Activated naive CD4-positive, alpha-beta T cell treated with anti-CD3 and anti-CD28 coated beads, Interleukin-2, amount 50 U/mL, for 72 hours (primary cell): ENCODE results near the gene ZFR. TPM values are rescaled to one million over a fixed set of nuclear protein-coding genes. Genes with fewer than 3 reads are reported as not detected.
"Not testable (repeated sequence)": the region's sequence is repeated elsewhere in the genome, so short reads cannot be mapped to it uniquely, and the experiment has no call there.

Experiments
- ATAC-seq, 2 donors: fragments of 150-1000 bp; cut with Tn5 transposase; 2 replicates each; pipeline ENCODE4 v1.10.0; 2021; ENCODE audit warnings: mild to moderate bottlenecking in 2 of 2, moderate library complexity in 2 of 2
- DNase-seq, 2 donors: peaks; one replicate each; pipeline ENCODE4 v3.0.0; 2021 to 2022; ENCODE audit warnings: low spot score in 2 of 2
- H3K27ac Mint-ChIP-seq, 2 donors: one replicate each; pipeline ENCODE4 v1.8.0; 2022; ENCODE audit warnings: mild to moderate bottlenecking in 2 of 2, mixed read lengths in 2 of 2
- H3K36me3 Mint-ChIP-seq, 2 donors: one replicate each; pipeline ENCODE4 v1.8.0; 2022; ENCODE audit warnings: mixed read lengths in 2 of 2
- H3K9me3 Mint-ChIP-seq, 2 donors: one replicate each; pipeline ENCODE4 v1.8.0; 2022; ENCODE audit warnings: mixed read lengths in 2 of 2
- total RNA-seq, 2 donors: library from RNA; stranded (reverse); gene quantifications; one replicate each; pipeline ENCODE4 v1.2.3, GENCODE V29; 2022

ZFR gene
- total RNA-seq, 2 donors from 2014 or later = 48.7 to 56.6 TPM

DNA sequence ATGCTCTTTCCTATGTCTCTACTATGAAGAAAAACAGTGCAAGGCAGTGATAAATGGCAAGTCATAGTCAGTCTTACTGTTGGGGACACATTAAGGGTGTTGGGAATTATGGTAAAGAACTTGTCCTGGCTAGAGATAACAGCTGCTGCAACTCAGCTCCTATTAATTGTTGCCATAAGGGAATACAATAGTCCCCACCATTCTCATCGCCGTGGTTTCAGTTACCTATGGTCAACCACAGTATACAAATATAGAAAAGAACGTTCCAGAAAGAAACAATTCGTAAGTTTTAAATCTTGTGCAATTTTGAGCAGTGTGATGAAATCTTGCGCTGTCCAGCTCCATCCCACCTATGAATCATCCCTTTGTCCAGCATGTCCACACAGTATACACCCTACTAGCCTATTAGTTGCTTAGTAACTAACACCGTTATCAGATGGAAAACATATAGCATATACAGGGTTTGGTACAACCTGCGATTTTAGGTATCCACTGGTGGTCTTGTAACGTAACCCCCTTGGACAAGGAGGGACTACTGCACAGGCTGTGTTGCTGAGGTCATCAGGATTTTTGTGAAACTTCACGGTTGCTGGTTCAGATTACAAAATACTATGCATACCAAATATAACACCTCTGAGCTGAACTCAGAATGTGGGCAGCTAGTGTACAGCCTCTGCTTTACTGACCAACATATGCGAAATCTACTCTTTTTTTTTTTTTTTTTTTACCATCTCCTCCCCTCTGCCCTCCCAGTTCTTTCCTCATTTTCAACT is 53.5 kb downstream of the ZFR start:
- Mint-ChIP-seq H3K27ac (no peak overlapping the region), H3K9me3 (no peaks in the 10 kb centered on the region), H3K36me3 (peaks cover 5 to 11% of the 10 kb centered on the region in 2 donors)
- ATAC-seq = peak in 1 of 2 donors; percentile 16
- DNase-seq = no peak

DNA sequence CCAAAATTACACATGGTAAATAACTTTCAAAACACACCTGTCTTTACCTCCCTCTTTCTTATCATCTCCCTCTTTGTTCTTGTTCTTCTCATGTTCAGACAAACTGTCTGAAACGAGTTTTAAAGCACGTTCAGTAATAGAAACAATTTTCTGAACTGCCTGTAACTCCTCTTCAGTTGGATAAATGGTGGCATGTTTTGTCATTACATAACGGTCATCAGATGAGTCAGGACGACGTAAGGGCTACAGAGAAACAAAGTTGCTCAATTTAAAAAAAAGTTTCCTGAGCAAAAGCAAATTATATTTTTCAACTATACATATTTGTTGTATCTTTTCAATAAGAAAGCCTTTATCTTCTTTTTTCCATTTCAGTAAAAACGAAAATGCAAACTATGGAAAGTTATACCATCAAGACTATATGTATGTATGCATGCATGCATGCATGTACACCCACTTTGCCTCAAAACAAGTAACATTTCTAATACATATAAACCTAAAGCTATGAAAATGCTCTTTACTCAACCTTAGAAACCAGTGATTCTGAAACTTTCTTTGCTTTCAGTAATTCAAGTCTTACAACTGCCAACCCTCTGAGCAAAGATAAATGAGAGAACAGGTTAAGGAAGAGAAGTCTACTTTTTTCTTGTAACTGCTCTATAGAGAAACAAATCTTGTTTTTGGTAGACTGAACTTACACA is 56.0 kb downstream of the ZFR start:
- H3K36me3 Mint-ChIP-seq = peaks cover 10 to 17% of the 10 kb centered on the region in 2 donors
- no peaks in the 10 kb centered on the region for H3K9me3 Mint-ChIP-seq
- ATAC-seq (peak in 1 of 2 donors; percentile 54), DNase-seq (no peak)
- peak overlapping the region; percentile 22 to 61 for H3K27ac Mint-ChIP-seq

- no peak for DNase-seq
- H3K27ac Mint-ChIP-seq = no peak overlapping the region
- ATAC-seq = no peak
These were observed 56.7 kb downstream of the ZFR start for GRCh38 chr5:32387841-32388240.

DNA sequence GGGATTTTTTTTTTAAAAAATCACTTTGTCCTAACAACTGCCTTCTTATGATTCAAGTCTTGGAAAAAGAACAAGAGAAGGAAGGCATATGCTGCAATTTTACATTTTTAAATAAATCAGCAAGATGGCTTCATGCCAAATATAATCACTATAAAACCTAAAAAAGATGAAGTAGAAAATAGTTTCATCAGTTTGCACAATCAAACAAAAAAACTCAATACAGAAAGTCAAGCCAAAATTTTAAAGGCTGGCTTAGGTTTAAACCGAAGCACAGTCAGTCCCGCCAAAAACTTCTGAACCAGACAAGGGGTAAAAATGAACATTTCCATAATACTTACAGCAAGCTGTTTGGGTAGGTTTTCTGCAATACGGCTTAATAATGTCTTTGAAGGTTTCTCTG is 57.3 kb downstream of the ZFR start:
- ATAC-seq (no peak), DNase-seq (no peak)
- H3K36me3 Mint-ChIP-seq = peaks cover 10 to 17% of the 10 kb centered on the region in 2 donors
- no peaks in the 10 kb centered on the region for H3K9me3 Mint-ChIP-seq
- no peak overlapping the region for H3K27ac Mint-ChIP-seq

More at GRCh38 chr5:32387841-32388240, 56.7 kb downstream of the ZFR start:
- H3K9me3 Mint-ChIP-seq = no peaks in the 10 kb centered on the region
- peaks cover 10 to 17% of the 10 kb centered on the region in 2 donors for H3K36me3 Mint-ChIP-seq

GRCh38 chr5:32384621-32385020 is 59.9 kb downstream of the ZFR start:
- ATAC-seq (no peak), DNase-seq (no peak)
- Mint-ChIP-seq H3K27ac (peak overlapping the region in 1 of 2 donors; percentile 5), H3K36me3 (peaks cover 5 to 11% of the 10 kb centered on the region in 2 donors), H3K9me3 (no peaks in the 10 kb centered on the region)

DNA sequence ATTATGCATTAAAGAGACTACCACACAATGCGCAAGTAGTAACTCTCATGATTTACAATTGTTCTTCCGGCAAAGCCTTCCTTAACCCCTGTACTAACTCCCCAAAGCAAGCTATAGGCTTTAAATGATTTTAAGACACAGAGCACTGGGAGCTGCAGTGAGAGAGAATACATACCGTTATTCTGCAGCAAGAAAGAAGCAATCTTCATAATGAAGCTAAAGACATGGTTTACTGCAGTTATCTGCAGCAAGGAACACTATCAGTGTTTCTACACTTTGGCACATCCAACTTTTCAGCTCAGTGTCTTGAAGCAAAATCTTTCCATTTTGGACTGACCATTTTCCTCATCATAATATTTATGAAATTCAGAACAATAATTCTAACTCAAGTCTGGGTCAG is 61.0 kb downstream of the ZFR start:
- Mint-ChIP-seq H3K27ac (no peak overlapping the region), H3K9me3 (no peaks in the 10 kb centered on the region), H3K36me3 (peaks cover 5 to 17% of the 10 kb centered on the region in 2 donors)
- ATAC-seq = no peak
- no peak for DNase-seq

GRCh38 chr5:32383065-32383464 is 61.5 kb downstream of the ZFR start:
- no peak overlapping the region for H3K27ac Mint-ChIP-seq
- ATAC-seq (no peak), DNase-seq (no peak)
- no peaks in the 10 kb centered on the region for H3K9me3 Mint-ChIP-seq
- H3K36me3 Mint-ChIP-seq = peaks cover 5 to 14% of the 10 kb centered on the region in 2 donors

DNA sequence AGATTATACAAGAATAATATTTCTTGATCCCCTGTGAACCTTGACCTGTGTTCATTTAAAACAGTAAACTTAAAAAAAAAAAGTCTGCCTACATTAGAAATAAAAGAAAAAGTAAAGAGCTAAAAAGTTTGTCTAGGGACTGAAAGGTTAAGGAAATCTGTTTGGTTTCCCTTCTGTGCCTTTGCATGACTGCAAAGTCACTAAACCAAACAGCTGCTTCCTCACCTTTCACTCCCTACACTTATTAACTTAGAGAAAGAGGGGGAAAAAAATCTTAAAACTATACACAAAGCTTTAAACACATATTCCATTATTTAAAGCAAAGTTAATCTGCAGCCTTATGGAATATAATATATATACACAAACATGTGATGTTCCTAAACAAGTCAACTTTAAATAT is 65.1 kb downstream of the ZFR start:
- ATAC-seq (no peak), DNase-seq (no peak)
- Mint-ChIP-seq H3K27ac (peak overlapping the region in 1 of 2 donors; percentile 78), H3K9me3 (no peaks in the 10 kb centered on the region), H3K36me3 (peaks cover 2 to 8% of the 10 kb centered on the region in 2 donors)

DNA sequence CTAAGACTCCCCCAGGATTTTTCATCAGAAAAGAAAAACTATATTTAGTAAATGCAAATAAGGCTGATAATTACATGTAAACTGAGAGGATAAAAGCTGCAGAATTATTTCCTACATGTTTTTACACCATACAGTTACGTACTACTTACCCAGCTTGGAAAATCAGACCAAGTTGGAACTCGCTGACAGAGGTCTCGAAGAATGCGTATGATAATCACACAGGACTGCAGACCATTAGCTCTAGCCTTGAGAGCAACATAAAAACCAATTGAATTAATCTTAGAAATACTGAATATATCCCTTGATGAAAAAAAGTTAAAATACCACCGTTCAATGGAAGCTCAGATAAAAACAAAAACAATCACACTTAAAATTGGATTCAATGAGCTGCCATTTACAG is 65.6 kb downstream of the ZFR start:
- no peak for ATAC-seq
- Mint-ChIP-seq H3K9me3 (no peaks in the 10 kb centered on the region), H3K27ac (peak overlapping the region in 1 of 2 donors; percentile 78), H3K36me3 (peaks cover 0 to 8% of the 10 kb centered on the region in 2 donors)
- DNase-seq = no peak

DNA sequence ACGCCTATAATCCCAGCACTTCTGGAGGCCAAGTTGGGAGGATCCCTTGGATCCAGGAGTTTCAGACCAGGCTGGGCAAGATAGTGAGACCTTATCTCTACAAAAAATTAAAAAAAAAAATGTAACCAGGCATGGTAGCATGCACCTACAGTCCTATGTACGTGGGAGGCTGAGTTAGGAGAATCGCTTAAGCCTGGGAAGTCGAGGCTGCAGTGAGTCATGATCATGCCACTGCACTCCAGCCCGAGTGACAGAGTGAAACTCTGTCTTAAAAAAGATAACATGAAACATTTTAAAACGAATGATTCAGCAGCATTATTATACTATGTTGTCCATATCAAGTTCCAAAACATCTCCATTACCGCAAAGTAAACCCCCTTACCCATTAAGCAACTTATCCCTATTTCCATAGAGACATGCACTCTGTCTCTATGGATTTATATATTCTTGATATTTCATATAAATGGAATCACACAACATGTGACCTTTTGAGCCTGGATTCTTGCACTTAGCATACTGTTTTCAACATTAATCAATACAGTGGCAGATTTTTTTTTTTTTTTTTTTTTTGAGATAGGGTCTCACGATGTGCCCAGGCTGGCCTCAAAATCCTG is 74.9 kb downstream of the ZFR start:
- peak in 1 of 2 donors; percentile 31 for ATAC-seq
- Mint-ChIP-seq H3K36me3 (peaks cover 0 to 14% of the 10 kb centered on the region in 2 donors), H3K27ac (peak overlapping the region in 1 of 2 donors; percentile 70), H3K9me3 (no peaks in the 10 kb centered on the region)
- no peak for DNase-seq

DNA sequence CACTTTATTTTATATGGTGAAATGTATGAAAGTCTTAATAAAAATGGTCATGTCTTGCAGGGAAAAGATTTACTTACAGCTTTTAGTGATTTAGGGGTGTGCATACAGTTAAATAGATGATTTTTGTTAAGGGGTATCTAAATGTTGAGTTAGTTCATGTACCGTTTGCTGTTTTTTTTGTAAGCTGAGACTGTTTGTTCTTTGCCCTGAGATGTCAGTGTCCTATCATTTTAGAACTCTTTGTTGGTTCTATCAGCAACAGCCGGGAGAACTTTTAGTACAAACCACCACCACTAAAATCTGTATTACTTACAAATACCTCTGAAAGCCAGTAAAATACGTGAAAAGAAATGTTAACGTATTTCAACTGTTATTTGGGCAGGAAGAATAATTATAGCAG is 75.5 kb downstream of the ZFR start:
- DNase-seq (no peak), ATAC-seq (no peak)
- Mint-ChIP-seq H3K36me3 (peaks cover 0 to 14% of the 10 kb centered on the region in 2 donors), H3K9me3 (no peaks in the 10 kb centered on the region), H3K27ac (peak overlapping the region in 1 of 2 donors; percentile 70)

- H3K9me3 Mint-ChIP-seq, DNase-seq, H3K27ac Mint-ChIP-seq, ATAC-seq: not testable (repeated sequence)
- peaks cover 0 to 18% of the 10 kb centered on the region in 2 donors for H3K36me3 Mint-ChIP-seq
These were observed 77.3 kb downstream of the ZFR start for GRCh38 chr5:32367271-32367670.

DNA sequence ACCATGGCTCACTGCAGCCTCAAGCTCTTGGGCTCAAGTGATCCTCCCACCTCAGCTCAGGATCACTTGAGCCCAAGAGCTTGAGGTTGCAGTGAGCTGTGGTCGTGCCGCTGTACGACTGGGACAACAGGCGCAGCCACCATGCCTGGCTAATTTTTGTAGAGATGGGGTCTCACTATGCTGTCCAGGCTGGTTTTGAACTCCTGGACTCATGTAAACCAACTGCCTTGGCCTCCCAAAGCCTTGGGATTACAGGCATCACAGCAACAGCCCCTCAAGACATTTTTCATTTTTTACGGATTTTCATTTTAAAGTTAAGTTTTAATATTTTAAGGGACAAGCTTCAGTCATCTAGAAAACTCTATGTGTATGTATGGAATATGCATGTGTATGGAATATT is 78.9 kb downstream of the ZFR start:
- H3K36me3 Mint-ChIP-seq = peaks cover 0 to 11% of the 10 kb centered on the region in 2 donors

DNA sequence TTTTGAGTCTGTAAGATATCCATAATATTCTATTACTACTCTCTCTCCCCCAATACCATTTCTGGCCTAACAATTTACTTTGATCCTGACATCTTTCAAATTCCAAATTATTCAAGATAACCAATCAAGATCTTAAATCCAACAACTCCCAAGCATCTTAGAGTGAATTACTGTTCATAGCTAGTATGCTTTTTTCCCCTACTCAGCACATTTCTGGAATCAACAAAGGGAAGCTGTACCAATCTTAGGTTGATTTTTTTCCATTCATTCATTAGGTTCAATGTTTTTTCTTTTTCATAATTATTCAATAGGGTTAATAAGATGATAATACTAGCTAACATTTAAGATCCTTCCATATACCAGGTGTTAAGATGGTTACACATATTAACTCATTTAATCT is 81.5 kb downstream of the ZFR start:
- no peak overlapping the region for H3K27ac Mint-ChIP-seq
- H3K9me3 Mint-ChIP-seq = no peaks in the 10 kb centered on the region
- DNase-seq (no peak), ATAC-seq (no peak)
- peaks cover 0 to 6% of the 10 kb centered on the region in 2 donors for H3K36me3 Mint-ChIP-seq

More for the DNA sequence above, 78.9 kb downstream of the ZFR start:
- no peak for ATAC-seq
- Mint-ChIP-seq H3K27ac (no peak overlapping the region), H3K9me3 (no peaks in the 10 kb centered on the region)
- no peak for DNase-seq

- Mint-ChIP-seq H3K9me3 (no peaks in the 10 kb centered on the region), H3K27ac (no peak overlapping the region), H3K36me3 (peaks cover 0 to 6% of the 10 kb centered on the region in 2 donors)
- ATAC-seq (no peak), DNase-seq (no peak)
These were observed 82.0 kb downstream of the ZFR start for GRCh38 chr5:32362527-32362926.

GRCh38 chr5:32360906-32361305 is 83.6 kb downstream of the ZFR start:
- ATAC-seq (no peak), DNase-seq (no peak)
- Mint-ChIP-seq H3K27ac (no peak overlapping the region), H3K9me3 (no peaks in the 10 kb centered on the region), H3K36me3 (peaks cover 0 to 10% of the 10 kb centered on the region in 2 donors)

GRCh38 chr5:32358611-32359010 is 85.9 kb downstream of the ZFR start:
- Mint-ChIP-seq H3K27ac (peak overlapping the region in 1 of 2 donors; percentile 55), H3K36me3 (peaks cover 0 to 10% of the 10 kb centered on the region in 2 donors), H3K9me3 (no peaks in the 10 kb centered on the region)
- DNase-seq (no peak), ATAC-seq (no peak)
